Measurements from ENCODE around the gene SPOCK1.

SPOCK1 gene

GRCh38 chr5:137199966-137200365, 299.2 kb downstream of the SPOCK1 start:
- DNase-seq (ENCODE audit: low read depth in 2 of 2), result no peak

- no peak for DNase-seq (ENCODE audit: low read depth in 2 of 2)
Observed at GRCh38 chr5:137199201-137199600, 299.9 kb downstream of the SPOCK1 start.

- DNase-seq (ENCODE audit: low read depth in 2 of 2), result no peak
Observed at GRCh38 chr5:137195483-137195882, 303.6 kb downstream of the SPOCK1 start.

- DNase-seq (ENCODE audit: low read depth in 2 of 2), result no peak
Observed at GRCh38 chr5:137194300-137194699, 304.8 kb downstream of the SPOCK1 start.

DNA sequence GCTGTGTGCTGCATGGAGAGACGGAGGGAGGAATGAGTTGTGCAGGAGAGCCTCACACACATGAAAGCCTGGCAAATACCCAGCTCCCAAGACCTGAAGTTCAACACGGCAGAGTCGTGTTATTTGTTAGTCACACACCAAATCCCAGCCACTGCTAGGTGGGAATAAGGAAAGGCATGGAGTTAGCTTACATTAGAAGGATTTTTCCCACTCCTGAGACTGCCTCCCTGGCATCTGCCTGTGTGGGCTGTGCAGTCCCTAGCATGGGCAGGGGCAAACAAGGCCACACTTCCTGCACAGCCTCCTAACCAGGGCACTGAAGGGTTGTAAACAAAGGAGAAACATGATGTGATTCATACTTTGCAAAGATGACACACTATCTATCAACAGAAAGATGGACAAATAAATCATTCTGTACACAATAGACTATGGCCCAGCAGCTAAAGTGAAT, 306.8 kb downstream of the SPOCK1 start:
- DNase-seq (ENCODE audit: low read depth in 2 of 2), result no peak

DNA sequence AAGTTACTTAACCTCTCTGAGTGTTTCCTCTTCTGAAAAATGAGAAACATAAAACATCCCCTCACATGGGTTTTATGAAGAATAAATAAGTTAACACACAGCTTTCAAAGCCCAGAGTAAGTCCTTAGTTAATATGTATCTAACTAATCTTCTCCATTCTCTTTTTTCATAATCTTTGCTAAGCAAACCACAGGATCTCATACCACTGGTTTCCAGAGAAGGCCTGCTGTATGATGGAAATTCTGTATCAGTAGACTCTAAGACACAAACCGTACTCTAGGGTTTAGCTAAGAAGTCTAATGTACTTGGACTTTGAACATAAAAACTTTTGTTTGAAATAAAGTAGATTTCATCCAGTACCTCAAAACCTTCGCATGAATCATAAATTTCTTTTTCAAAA, 307.9 kb downstream of the SPOCK1 start:
- no peak for DNase-seq (ENCODE audit: low read depth in 2 of 2)

DNA sequence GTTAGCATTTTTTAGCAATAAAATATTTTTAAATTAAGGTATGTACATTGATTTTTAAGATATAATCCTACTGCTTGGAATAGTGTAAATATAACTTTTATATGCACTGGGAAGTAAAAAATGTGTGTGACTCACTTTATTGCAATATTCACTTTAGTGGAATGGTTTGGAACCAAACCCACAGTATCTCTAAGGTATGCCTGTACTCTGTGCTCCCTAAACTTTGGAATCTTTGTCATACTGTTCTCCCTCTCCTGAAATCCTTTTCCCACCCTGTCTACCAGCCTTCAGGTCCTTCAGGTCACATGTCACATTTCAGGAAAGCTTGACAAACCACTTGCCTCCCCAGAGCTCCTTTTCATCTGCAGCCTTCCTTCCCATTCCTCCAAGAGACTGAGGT, 308.7 kb downstream of the SPOCK1 start:
- DNase-seq (ENCODE audit: low read depth in 2 of 2), result no peak

DNA sequence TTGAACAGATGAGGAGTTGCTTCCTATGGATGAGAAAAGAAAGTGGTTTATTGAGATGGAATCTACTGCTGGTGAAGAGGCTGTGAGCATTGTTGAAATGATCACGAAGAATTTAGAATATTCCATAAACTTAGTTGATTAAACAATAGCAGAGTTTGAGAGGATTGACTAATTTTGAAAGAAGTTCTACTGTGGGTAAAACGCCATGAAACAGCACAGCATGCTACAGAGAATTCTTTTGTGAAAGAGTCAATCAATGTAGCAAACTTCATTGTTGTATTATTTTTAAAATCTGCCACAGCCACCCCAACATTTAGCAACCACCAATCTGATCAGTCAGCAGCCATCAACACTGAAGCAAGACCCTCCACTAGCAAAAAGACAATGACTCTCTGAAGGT, 309.1 kb downstream of the SPOCK1 start:
- DNase-seq (ENCODE audit: low read depth in 2 of 2), result no peak

DNA sequence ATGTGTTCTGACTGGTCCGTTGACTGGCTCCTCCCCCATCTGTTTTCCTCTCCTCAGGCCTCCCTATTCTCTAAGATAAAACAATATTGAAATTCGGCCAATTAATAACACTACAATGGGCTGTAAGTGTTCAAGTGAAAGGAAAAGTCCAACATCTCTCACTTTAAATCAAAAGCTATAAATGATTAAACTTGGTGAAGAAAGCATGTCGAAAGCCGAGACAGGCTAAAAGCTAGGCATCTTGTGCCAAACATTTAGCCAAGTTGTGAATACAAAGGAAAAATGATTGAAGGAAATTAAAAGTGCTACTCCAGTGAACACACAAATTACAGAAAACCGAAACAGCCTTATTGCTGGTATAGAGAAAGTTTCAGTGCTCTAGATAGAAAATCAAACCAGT, 310.6 kb downstream of the SPOCK1 start:
- DNase-seq (ENCODE audit: low read depth in 2 of 2), result no peak

DNA sequence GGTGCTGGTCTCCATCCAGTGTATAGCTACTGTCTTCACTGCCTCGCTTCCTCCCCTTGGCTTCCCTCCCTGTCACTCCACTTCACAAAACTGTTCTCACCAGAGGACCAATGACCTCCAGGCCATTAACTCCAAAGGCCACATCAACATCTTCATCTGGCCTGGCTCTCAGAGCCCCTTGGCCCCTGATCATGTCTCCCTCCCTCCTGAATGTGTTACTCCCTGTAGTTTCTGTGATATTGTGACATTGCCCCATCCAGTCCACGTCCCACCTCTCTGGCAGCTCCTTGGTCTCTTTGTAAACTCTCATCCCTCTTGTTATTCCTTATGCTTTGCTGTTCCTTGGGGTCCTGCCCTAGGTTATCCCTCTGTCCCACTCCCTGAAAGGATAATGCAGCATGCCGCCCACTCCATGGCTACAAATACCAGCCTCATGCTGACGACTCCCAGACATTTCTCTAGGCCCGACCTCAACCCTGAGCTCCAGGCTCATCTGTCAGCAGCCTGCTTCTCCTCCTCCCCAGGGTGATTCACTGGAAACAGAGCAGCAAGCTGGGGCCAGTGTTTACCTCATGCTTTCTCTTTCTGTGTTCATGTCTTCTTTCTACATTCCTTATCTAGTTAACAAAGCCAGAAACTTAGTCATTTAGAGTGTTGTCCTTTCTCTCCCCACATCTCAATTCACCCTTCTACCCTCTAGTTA, 312.2 kb downstream of the SPOCK1 start:
- DNase-seq (ENCODE audit: low read depth in 2 of 2), result no peak

DNA sequence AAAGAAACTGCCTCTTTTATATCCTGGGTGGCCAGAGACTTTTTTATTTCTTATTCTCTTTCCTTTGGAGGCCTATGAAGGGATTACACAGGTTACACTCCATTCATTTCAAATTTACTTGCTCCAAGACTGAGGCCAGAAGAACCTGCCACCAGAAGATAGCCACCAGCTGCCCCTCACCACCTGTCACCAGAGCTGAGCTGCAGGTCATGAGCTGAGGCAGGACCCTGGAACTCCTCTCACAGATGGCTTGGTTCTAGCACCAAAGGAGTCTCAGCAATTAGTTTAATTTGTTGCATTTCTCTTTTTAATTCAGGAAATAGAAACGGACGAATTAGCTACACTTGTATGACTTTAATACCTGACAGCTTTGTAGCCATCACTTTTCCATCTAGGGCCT, 313.9 kb downstream of the SPOCK1 start:
- no peak for DNase-seq (ENCODE audit: low read depth in 2 of 2)

- no peak for DNase-seq (ENCODE audit: low read depth in 2 of 2)
Observed at GRCh38 chr5:137184734-137185133, 314.4 kb downstream of the SPOCK1 start.

DNA sequence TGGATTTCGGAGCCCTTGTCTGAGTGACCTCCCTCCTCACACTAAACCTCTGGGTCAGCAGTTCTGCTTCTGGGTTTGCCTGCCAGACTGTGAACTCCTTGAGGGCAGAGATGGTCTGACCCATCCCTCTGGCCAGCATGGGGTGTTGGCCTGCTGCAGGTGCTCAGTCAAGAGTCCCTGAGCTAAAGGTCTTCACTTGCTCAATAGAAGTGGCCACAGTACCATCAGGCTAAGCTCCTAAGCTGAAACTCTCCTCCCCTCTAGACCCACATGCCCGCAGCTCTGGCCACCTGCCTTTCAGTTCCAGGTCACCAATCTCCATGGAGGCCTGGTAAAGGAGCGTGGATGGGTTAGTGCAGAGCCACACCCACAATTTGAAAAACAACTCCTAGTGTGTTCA, 316.6 kb downstream of the SPOCK1 start:
- no peak for DNase-seq (ENCODE audit: low read depth in 2 of 2)

DNA sequence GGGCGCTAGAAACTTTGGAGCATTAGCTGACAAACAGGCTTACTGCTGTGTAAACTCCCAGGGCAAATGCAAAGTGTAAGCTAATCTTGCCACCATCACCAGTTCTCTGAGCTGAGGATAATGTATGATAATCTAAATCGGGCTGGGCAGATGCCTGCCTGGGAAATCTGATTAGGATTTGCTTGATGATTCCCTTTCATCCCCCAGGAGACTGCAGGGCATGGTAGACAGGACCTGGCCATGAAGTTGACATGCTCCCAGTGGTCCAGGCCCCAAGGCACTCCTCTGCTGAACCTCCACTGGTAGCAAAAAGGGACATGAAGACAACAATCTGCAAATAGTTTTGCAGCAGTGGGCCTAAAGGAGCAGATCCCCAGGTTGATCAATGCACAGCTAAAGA, 317.5 kb downstream of the SPOCK1 start:
- no peak for DNase-seq (ENCODE audit: low read depth in 2 of 2)

- no peak for DNase-seq (ENCODE audit: low read depth in 2 of 2)
Observed at GRCh38 chr5:137179203-137179602, 319.9 kb downstream of the SPOCK1 start.

- no peak for DNase-seq (ENCODE audit: low read depth in 2 of 2)
Observed at GRCh38 chr5:137176609-137177008, 322.5 kb downstream of the SPOCK1 start.

DNA sequence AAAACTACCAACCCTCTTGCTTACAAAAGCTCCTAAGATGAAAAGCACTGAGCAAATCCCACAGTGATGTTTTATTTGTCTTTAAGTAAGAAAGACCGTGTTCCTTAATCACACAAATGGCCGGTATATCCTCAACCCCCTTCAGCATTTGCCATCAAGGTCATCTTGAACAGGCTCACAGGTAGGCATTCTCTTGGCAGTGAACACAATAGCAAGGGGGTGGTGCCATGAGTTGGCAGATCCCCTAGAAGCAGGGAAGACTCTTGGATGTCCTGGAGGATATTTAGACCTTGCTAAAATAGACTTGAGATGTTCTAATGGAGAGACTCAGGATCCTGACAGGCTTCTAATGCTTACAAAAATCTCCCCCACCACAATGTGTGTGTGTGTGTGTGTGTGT, 323.0 kb downstream of the SPOCK1 start:
- DNase-seq (ENCODE audit: low read depth in 2 of 2), result no peak

- DNase-seq (ENCODE audit: low read depth in 2 of 2), result no peak
Observed at GRCh38 chr5:137174196-137174595, 324.9 kb downstream of the SPOCK1 start.

GRCh38 chr5:137172258-137172657, 326.9 kb downstream of the SPOCK1 start:
- DNase-seq (ENCODE audit: low read depth in 2 of 2), result no peak

GRCh38 chr5:137167187-137167586, 331.9 kb downstream of the SPOCK1 start:
- no peak for DNase-seq (ENCODE audit: low read depth in 2 of 2)

- no peak for DNase-seq (ENCODE audit: low read depth in 2 of 2)
Observed at GRCh38 chr5:137164961-137165360, 334.2 kb downstream of the SPOCK1 start.

DNA sequence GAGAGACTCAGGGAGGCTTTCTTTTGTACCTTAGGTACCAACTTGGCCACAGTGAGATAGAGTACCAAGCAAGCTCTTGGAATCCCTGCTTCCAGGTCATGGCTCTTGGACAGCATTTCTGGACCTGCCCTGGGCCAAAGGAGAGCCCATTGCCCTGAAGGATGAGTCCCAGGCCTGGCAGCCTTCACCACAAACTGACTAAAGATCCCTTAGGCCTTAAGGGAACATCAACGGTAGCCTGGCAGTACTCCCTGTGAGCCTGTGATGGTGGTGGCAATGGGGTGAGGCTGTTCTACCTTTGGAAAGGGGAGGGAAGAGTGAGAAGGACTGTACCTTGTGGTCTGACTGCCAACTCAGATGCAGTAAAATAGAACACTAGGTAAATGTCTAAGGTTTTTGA, 334.6 kb downstream of the SPOCK1 start:
- no peak for DNase-seq (ENCODE audit: low read depth in 2 of 2)

GRCh38 chr5:137158691-137159090, 340.4 kb downstream of the SPOCK1 start:
- no peak for DNase-seq (ENCODE audit: low read depth in 2 of 2)

DNA sequence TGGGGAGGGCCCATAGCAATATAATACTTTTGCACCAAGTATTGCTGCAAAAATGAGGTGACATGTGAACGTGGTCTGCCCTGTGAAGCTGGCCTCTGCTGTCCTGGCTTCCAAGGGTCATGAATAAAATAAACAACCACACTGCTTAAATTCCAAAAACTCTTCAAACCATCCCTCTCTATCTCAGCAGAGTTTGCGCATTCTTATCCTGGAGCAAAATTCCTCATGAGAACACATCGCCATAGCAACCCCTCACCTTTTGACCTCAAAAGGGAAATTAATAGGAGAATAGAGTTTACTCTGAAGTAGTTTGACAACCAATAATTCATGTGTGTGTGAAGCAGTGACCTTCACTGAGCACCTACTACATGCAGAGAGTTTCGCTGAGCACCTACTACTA, 342.9 kb downstream of the SPOCK1 start:
- no peak for DNase-seq (ENCODE audit: low read depth in 2 of 2)
